Measurements from ENCODE around the gene TRPV2.

TRPV2 gene

DNA sequence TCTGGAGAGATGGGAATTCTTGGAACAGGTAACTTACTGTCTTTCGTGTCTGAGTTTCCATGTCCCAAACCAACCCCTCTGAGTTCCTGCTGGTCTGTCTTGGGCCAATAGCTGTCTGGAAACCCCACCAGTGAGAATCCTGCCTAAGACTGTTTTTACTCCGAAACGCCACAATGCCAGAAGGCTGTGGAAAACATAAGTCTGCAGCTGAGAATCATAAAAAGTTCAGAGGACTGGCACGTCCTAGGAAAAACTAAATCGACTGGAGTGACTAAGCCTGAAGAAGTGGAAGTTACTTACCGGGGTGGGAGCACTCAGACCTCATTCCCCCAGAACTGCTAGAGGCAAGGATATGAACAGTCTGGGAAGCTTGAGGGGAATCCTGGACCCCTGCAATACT, 63.3 kb downstream of the TRPV2 start:
- no peak for DNase-seq

DNA sequence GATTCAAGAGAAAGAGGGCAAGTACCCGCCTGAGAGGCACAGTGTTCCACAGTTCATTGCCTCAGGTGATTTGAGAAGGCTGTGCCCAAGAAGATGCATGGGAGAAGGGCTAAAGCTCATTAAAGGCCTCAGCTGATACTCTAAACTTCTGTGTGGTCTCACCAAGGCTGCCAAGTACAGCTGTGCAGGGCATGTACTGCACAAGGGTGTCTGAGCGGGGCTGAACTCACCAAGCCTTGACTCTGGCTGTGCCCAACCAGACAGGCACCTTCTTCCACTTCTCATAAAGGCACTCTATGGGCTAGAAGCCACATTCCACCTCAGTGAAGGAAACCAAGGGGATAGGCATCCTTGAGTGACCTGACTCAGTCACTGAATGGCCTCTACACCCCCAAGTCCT, 63.9 kb downstream of the TRPV2 start:
- DNase-seq: no peak

DNA sequence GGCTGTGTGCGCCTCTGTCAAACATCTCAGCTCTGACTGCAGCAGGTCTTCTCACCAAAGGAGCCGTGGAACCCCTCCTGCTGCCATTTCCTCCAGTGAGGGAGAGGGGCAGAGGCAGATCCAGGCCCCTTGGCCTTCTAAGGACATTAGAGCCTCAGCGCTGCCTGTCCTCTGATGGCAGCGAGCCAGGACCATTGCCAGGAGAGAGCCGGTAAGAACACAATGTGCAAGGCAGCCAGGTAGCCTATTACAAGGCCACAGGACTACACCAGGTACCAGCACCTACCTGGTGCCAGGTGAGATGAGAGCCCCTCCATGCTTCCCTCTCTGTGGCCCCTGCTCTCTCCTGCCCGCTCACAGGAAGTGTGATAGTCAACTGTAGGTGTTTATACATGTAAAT, 65.6 kb downstream of the TRPV2 start:
- DNase-seq: no peak

DNA sequence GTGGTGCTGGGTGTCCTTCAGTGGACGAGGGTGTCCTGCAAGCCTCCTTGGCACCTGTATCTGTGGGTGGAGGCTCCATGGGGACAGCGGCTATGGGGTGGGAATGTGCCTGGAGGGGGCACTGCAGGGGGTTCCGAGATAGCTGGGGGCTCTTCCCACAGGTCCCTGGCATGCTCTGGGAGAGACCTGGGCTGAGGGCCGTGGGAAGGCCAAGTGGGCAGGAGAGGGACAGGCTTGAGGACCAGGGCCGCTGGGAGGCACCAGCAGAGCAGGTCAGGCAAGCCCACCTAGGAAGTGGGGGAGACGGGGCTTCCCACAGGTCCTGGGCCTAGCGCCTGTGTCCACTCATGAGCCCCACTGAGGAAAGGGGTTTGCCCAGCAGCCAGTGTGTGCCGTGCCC, 66.9 kb downstream of the TRPV2 start:
- DNase-seq: no peak

DNA sequence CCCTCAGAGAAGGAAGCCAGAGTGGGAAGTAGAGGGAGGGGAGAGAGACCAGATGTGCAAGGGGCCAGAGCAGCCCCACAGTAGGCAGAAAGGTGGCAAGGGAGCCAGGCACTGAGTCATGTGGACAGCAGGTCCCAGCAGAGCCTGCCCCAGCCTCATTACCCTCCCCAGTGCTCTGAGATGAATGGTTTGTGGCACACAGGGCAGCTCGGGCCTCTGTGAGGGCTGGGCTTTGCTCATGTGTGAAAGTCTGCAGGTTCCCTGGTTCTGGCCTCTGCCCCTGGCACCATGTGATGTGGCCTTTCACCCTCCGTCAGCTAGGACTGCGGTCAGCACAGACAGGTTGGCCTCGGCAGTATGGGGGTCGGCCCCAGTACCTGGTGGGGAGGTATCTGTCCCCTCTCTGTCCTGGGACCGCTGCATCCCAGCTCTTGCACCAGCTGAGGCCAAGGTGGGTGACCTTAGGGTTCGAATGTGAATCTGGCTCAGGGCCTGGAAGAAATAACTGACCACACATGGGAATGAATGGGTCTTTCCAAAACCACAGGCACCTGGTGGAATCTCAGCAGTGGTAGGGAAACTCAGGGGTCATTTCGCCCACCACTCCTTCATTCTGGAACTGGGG, 67.8 kb downstream of the TRPV2 start:
- no peak for DNase-seq

DNA sequence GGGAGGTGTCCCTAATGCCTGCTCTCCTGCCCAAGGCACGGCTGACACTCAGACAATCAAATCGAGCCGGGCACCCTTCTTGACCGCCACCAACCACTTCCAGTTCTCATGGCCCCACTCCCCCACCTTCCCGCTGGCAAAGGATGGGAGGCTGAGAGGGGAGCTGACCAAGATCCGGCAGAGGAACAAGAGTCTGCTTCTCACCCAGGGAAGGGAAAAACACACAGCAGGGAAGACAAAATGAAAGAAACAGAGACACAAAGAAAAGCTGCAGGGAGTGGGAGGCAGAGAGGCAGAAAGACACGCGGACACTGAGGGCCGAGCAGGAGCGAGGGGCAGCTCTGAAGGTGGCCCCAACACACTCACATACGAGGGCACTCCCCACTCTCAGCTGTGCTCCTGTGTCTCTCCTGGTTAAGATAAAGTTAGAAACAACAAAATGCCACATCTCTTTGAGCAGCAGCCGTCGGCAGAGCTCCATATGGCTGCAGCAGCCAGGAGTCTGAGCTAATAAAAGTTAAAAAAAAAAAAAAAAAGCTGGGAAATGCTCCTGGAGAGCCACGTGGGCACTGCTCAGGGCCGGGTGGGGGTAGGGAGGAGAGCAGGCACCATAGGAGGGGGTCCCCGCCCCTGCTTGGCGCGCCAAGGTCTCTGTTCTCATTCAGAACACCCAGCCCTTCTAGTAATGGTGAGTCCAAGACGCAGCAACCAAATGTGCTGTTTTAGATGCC, 69.2 kb downstream of the TRPV2 start:
- DNase-seq: no peak
